Fibroblast of skin of right quadriceps (primary cell): ENCODE data around the gene GRIK5.
A peak's percentile ranks its signal among the peaks of the same experiment; 100 is the strongest.
"Not testable (repeated sequence)": the region's sequence is repeated elsewhere in the genome, so short reads cannot be mapped to it uniquely, and the experiment has no call there.

Experiments used
- DNase-seq: peaks from one replicate; pipeline ENCODE4 v3.0.0-alpha.2; 2013

The GRIK5 gene

GRCh38 chr19:42042455-42043170, 27.4 kb downstream of the GRIK5 start:
- no peak for DNase-seq

- not testable (repeated sequence) for DNase-seq
Measured at GRCh38 chr19:42040491-42040890, 29.5 kb downstream of the GRIK5 start.

GRCh38 chr19:42040031-42040430, 30.0 kb downstream of the GRIK5 start:
- no peak for DNase-seq

- DNase-seq: no peak
Measured at GRCh38 chr19:42038666-42039065, 31.3 kb downstream of the GRIK5 start.

GRCh38 chr19:42037649-42038048, 32.4 kb downstream of the GRIK5 start:
- no peak for DNase-seq

- DNase-seq: peak; percentile 57
Measured at GRCh38 chr19:42034640-42035391, 35.2 kb downstream of the GRIK5 start.

- DNase-seq: no peak
Measured at GRCh38 chr19:42033413-42033812, 36.6 kb downstream of the GRIK5 start.

GRCh38 chr19:42032431-42032830, 37.6 kb downstream of the GRIK5 start:
- DNase-seq: no peak

GRCh38 chr19:42030645-42031440, 39.2 kb downstream of the GRIK5 start:
- DNase-seq: no peak

GRCh38 chr19:42028304-42029216, 41.4 kb downstream of the GRIK5 start:
- no peak for DNase-seq

- no peak for DNase-seq
Measured at GRCh38 chr19:42024622-42025111, 45.3 kb downstream of the GRIK5 start.

- DNase-seq: no peak
Measured at GRCh38 chr19:42023943-42024260, 46.1 kb downstream of the GRIK5 start.

GRCh38 chr19:42023121-42023942, 46.7 kb downstream of the GRIK5 start:
- DNase-seq: no peak

GRCh38 chr19:42022616-42023015, 47.4 kb downstream of the GRIK5 start:
- no peak for DNase-seq

- DNase-seq: no peak
Measured at GRCh38 chr19:42021185-42021584, 48.8 kb downstream of the GRIK5 start.

- no peak for DNase-seq
Measured at GRCh38 chr19:42018503-42019193, 51.4 kb downstream of the GRIK5 start.

- DNase-seq: no peak
Measured at GRCh38 chr19:42017040-42017439, 53.0 kb downstream of the GRIK5 start.

- not testable (repeated sequence) for DNase-seq
Measured at GRCh38 chr19:42012747-42013146, 57.3 kb downstream of the GRIK5 start.

- peak; percentile 73 for DNase-seq
Measured at GRCh38 chr19:42010245-42011126, 59.5 kb downstream of the GRIK5 start.

GRCh38 chr19:42006569-42006968, 63.4 kb downstream of the GRIK5 start:
- DNase-seq: no peak
